Measurements from ENCODE around the gene RXFP1.

- TF ChIP-seq POLR2AphosphoS5 (IDR thresholded peaks at IDR 0.05) (no peak), POLR2A (IDR thresholded peaks at IDR 0.05) (no peak), CTCF (IDR thresholded peaks at IDR 0.05) (no peak)
Measured at GRCh38 chr4:158671665-158671914, 149.9 kb downstream of the RXFP1 start, which contains the start of gene C4orf46.

Measured in prostate gland (tissue), 2 donors.